GM12878 (cell line): ENCODE measurements around the gene CLEC17A. TPM values are rescaled to one million over a fixed set of nuclear protein-coding genes. Genes with fewer than 3 reads are reported as not detected.

ENCODE experiments used
- ATF7 ChIP-seq: fragments of 450-650 bp; IDR thresholded peaks from 2 replicates; pipeline ENCODE4 v1.6.1; 2016; ENCODE audit warnings: low read depth, mild to moderate bottlenecking
- BCL11A ChIP-seq: IDR thresholded peaks from 2 replicates; pipeline ENCODE4 v1.6.1; 2011; ENCODE audit warnings: low read depth, low read length
- BHLHE40 ChIP-seq, 2 experiments: fragments of 450-650 bp in 1 of 2; IDR thresholded peaks; 2 replicates each; pipeline ENCODE4 v1.6.1; 2011 to 2017; ENCODE audit warnings: low read depth in 2 of 2, borderline replicate concordance in 1 of 2, improper control_type of control experiment in 1 of 2, low read length in 1 of 2, mild to moderate bottlenecking in 1 of 2
- DPF2 ChIP-seq: fragments of 450-650 bp; IDR thresholded peaks from 2 replicates; pipeline ENCODE4 v1.6.1; 2017; ENCODE audit warnings: mild to moderate bottlenecking
- EED ChIP-seq: sonication (generic); IDR thresholded peaks from 2 replicates; pipeline ENCODE4 v1.6.1; 2016; ENCODE audit warnings: antibody characterized with exemption, low read depth
- IRF4 ChIP-seq: IDR thresholded peaks from 2 replicates; pipeline ENCODE4 v1.6.1; 2011; ENCODE audit warnings: low read depth, low read length
- JUNB ChIP-seq: IDR thresholded peaks from 2 replicates; pipeline ENCODE4 v1.6.1; 2016; ENCODE audit warnings: antibody characterized with exemption, mild to moderate bottlenecking
- NBN ChIP-seq: fragments of 450-650 bp; IDR thresholded peaks from 2 replicates; pipeline ENCODE4 v1.6.1; 2016
- NFIC ChIP-seq: IDR thresholded peaks from 2 replicates; pipeline ENCODE4 v1.6.1; 2012; ENCODE audit warnings: low read depth, mild to moderate bottlenecking, inconsistent platforms, low read length, moderate library complexity
- NR2F1 ChIP-seq: fragments of 450-650 bp; conservative IDR thresholded peaks from 2 replicates; pipeline ENCODE4 v1.6.1; 2017; ENCODE audit warnings: mild to moderate bottlenecking
- PAX5 ChIP-seq: IDR thresholded peaks from 2 replicates; pipeline ENCODE4 v1.6.1; 2011; ENCODE audit warnings: low read depth, low read length, borderline replicate concordance
- polyA plus RNA-seq, 11 experiments: library from polyadenylated mRNA; depleted of rRNA in 4 of 11; unstranded in 6 of 11; stranded (reverse) in 5 of 11; fragments of >200 nt; fragmentation: Nextera tagmentation in 4 of 11; fragmentation: Illumina TruSeq in 1 of 11; extraction: Ambion mirVana in 4 of 11; extraction: Trizol in 1 of 11; gene quantifications; 1 replicate in 1 of 11; 2 replicates in 10 of 11; pipeline versions ENCODE4 v1.2.1 to v1.2.3, GENCODE V29; 2011 to 2016; ENCODE audit warnings: inconsistent platforms in 2 of 11, missing spikeins in 2 of 11, low read depth in 1 of 11
- total RNA-seq, 4 experiments: library from RNA; depleted of rRNA in 3 of 4; stranded (reverse); fragments of >200 nt in 3 of 4; fragmentation: Illumina TruSeq in 1 of 4; extraction: Trizol in 1 of 4; gene quantifications; 2 replicates each; pipeline versions ENCODE4 v1.2.1 to v1.2.3, GENCODE V29; 2013 to 2021
- TF ChIP-seq, protein P1 (sequence below): fragments of 450-650 bp; IDR thresholded peaks from 2 replicates; pipeline ENCODE4 v1.6.1; 2017; ENCODE audit warnings: mild to moderate bottlenecking, low read depth, inconsistent platforms; ENCODE audit not compliant: poor library complexity, severe bottlenecking
- TF ChIP-seq, protein P2 (sequence below): IDR thresholded peaks from 2 replicates; pipeline ENCODE4 v1.6.1; 2011; ENCODE audit warnings: borderline replicate concordance, low read depth, mild to moderate bottlenecking, moderate library complexity, low read length; ENCODE audit not compliant: insufficient read depth, poor library complexity, severe bottlenecking

Gene CLEC17A
- total and polyA plus RNA-seq, 10 of the 15 experiments (the other 5 are each of a cell fraction or from before 2014, with no cell fraction given), result 12.9 to 131 (median 97.3) TPM

DNA sequence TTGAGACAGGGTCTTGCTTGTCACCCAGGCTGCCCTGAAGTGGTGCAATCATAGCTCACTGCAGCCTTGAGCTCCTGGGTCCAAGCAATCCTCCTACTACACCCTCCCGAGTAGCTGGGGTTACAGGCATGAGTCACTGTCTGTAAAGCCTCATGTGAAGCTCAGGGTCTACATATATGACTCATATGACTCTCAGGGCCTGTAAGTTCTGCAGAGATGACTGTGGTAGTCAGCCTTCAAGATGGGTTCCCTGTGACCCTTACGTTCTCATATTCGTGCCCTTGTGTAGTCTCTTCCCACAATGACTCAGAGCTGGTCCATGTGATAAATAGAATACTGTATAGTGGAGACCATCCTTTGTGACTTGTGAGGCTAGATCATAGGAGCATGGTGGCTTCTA, 2.3 kb downstream of the CLEC17A start (continued):
- TF ChIP-seq, protein P1, sequence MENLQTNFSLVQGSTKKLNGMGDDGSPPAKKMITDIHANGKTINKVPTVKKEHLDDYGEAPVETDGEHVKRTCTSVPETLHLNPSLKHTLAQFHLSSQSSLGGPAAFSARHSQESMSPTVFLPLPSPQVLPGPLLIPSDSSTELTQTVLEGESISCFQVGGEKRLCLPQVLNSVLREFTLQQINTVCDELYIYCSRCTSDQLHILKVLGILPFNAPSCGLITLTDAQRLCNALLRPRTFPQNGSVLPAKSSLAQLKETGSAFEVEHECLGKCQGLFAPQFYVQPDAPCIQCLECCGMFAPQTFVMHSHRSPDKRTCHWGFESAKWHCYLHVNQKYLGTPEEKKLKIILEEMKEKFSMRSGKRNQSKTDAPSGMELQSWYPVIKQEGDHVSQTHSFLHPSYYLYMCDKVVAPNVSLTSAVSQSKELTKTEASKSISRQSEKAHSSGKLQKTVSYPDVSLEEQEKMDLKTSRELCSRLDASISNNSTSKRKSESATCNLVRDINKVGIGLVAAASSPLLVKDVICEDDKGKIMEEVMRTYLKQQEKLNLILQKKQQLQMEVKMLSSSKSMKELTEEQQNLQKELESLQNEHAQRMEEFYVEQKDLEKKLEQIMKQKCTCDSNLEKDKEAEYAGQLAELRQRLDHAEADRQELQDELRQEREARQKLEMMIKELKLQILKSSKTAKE, result peak; percentile 87
- TF ChIP-seq NFIC, result 0 out of 2 replicates have a peak, but pooled peaks have one; percentile 41
- TF ChIP-seq NBN, result 0 out of 2 replicates have a peak, but pooled peaks have one; percentile 33
- TF ChIP-seq, protein P2, sequence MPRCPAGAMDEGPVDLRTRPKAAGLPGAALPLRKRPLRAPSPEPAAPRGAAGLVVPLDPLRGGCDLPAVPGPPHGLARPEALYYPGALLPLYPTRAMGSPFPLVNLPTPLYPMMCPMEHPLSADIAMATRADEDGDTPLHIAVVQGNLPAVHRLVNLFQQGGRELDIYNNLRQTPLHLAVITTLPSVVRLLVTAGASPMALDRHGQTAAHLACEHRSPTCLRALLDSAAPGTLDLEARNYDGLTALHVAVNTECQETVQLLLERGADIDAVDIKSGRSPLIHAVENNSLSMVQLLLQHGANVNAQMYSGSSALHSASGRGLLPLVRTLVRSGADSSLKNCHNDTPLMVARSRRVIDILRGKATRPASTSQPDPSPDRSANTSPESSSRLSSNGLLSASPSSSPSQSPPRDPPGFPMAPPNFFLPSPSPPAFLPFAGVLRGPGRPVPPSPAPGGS, result peak; percentile 91
- TF ChIP-seq BCL11A, result 0 out of 2 replicates have a peak, but pooled peaks have one; percentile 27
- peak; percentile 87 for TF ChIP-seq JUNB
- TF ChIP-seq PAX5, result peak; percentile 21; the same call in 1 of the 2 replicates
- TF ChIP-seq DPF2, result peak; percentile 41; the same call in 1 of the 2 replicates
- peak; percentile 75 for TF ChIP-seq ATF7
- TF ChIP-seq NR2F1, result peak; percentile 82
- peak; percentile 58; the same call in 1 of the 2 replicates for TF ChIP-seq IRF4
- peak in 1 of 2 experiments; percentile 67; a peak in 1 of 4 replicates for TF ChIP-seq BHLHE40 (IDR thresholded peaks at IDR 0.05; ENCODE audit: borderline replicate concordance in 1 of 2, low read depth in 2 of 2, low read length in 1 of 2)
- peak; percentile 50; the same call in 1 of the 2 replicates for TF ChIP-seq EED
